HL-60 (cell line): ENCODE data around the gene ZBTB24.

Source experiments
- GABPA ChIP-seq: IDR thresholded peaks from 2 replicates; pipeline ENCODE4 v1.6.1; 2012; ENCODE audit warnings: low read depth
- POLR2AphosphoS5 ChIP-seq: IDR thresholded peaks from 2 replicates; pipeline ENCODE4 v1.6.1; 2012; ENCODE audit warnings: low read depth
- TF ChIP-seq, protein P1 (sequence below): IDR thresholded peaks from one replicate; pipeline ENCODE4 v1.5.1; 2011; ENCODE audit warnings: low read length, control low read depth, inconsistent platforms; ENCODE audit not compliant: insufficient read depth

DNA sequence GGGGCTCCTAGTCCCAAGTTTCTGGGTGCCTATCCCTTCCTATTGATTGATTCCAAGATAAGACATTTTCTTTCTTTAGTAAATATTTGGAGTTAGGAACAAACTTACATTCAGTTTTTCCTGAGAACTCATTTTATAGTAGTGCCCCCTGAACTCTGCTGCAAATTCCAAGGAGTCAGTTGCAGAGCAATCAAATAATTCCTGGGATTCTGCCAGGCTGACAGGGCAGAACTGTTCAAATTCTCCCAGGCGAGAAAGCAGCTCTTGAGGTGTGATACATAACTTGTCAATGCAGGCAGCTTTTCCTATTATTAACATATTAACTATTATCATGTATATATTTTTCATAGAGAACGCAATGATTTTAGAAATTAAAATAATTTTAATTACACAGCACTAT lies 15.9 kb upstream of the ZBTB24 start:
- TF ChIP-seq, protein P1, sequence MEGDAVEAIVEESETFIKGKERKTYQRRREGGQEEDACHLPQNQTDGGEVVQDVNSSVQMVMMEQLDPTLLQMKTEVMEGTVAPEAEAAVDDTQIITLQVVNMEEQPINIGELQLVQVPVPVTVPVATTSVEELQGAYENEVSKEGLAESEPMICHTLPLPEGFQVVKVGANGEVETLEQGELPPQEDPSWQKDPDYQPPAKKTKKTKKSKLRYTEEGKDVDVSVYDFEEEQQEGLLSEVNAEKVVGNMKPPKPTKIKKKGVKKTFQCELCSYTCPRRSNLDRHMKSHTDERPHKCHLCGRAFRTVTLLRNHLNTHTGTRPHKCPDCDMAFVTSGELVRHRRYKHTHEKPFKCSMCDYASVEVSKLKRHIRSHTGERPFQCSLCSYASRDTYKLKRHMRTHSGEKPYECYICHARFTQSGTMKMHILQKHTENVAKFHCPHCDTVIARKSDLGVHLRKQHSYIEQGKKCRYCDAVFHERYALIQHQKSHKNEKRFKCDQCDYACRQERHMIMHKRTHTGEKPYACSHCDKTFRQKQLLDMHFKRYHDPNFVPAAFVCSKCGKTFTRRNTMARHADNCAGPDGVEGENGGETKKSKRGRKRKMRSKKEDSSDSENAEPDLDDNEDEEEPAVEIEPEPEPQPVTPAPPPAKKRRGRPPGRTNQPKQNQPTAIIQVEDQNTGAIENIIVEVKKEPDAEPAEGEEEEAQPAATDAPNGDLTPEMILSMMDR, result no peak
- TF ChIP-seq POLR2AphosphoS5 (no peak), GABPA (no peak)
